Aorta (tissue), 4 donors: ENCODE results near the gene DUSP2. TPM values are rescaled to one million over a fixed set of nuclear protein-coding genes. Genes with fewer than 3 reads are reported as not detected.

Experiments
- polyA plus RNA-seq, 2 donors: library from polyadenylated mRNA; stranded (reverse); fragments of 200-250 nt; gene quantifications; one replicate each; pipeline ENCODE4 v1.2.3, GENCODE V29; 2013
- total RNA-seq, 2 donors: library from RNA; stranded (reverse); fragmentation: NEBNext Ultra II Directional; extraction: Animal tissue kit (Norgen Biotek cat#: 25700); gene quantifications; one replicate each; pipeline ENCODE4 v1.2.1, GENCODE V29; 2021
- donor health status: healthy with polysubstance abuse.
- donor health status: Bipolar disorder and iron deficiency.
- donor health status: DM: no; HTN: no; CAD: no.
- donor health status: DM: yes; HTN: yes; CAD: no.

Gene DUSP2
- total and polyA plus RNA-seq, 4 donors: 1.2 to 7.5 (median 3.8) TPM

Other genes with a start within 250 kb of the DUSP2 start
- 10 to 100 TPM; 52.7 to 81.1 TPM for gene ANKRD36C, start 153.6 kb downstream of the DUSP2 start, total RNA-seq
- gene ANKRD36C, start 153.6 kb downstream of the DUSP2 start, polyA plus RNA-seq: 1 to 10 TPM; 1.4 to 4.4 TPM
- 10 to 100 TPM in 1 of 2 donors, 1 to 10 TPM in 1; 4.8 to 16.2 TPM for gene GPAT2, start 110.5 kb downstream of the DUSP2 start, total RNA-seq
- gene GPAT2, start 110.5 kb downstream of the DUSP2 start, polyA plus RNA-seq: 1 to 10 TPM in 1 of 2 donors, under 1 TPM in 1; 0.38 to 3.5 TPM
- 10 to 100 TPM in 1 of 2 donors, under 1 TPM in 1; 0.81 to 34.0 TPM for gene ADRA2B, start 28.9 kb downstream of the DUSP2 start, total RNA-seq
- gene ADRA2B, start 28.9 kb downstream of the DUSP2 start, polyA plus RNA-seq: under 1 TPM in 1 of 2 donors, not detected in 1; 0.26 TPM
- under 1 TPM; 0.57 to 0.62 TPM for gene ASTL, start 6.9 kb downstream of the DUSP2 start, total RNA-seq
- not detected for gene ASTL, start 6.9 kb downstream of the DUSP2 start, polyA plus RNA-seq
- gene STARD7, start 63.4 kb upstream of the DUSP2 start, total RNA-seq: 10 to 100 TPM; 69.3 to 72.7 TPM
- gene STARD7, start 63.4 kb upstream of the DUSP2 start, polyA plus RNA-seq: 10 to 100 TPM; 23.8 to 36.3 TPM
- gene TMEM127, start 120.6 kb upstream of the DUSP2 start, total RNA-seq: 10 to 100 TPM; 53.4 to 53.8 TPM
- gene TMEM127, start 120.6 kb upstream of the DUSP2 start, polyA plus RNA-seq: 10 to 100 TPM in 1 of 2 donors, 1 to 10 TPM in 1; 8.3 to 23.4 TPM
- 10 to 100 TPM; 46.4 to 57.1 TPM for gene CIAO1, start 120.8 kb upstream of the DUSP2 start, total RNA-seq
- 10 to 100 TPM; 25.8 to 49.1 TPM for gene CIAO1, start 120.8 kb upstream of the DUSP2 start, polyA plus RNA-seq
- 10 to 100 TPM; 85.0 to 99.7 TPM for gene SNRNP200, start 160.1 kb upstream of the DUSP2 start, total RNA-seq
- 10 to 100 TPM; 18.9 to 80.1 TPM for gene SNRNP200, start 160.1 kb upstream of the DUSP2 start, polyA plus RNA-seq
- 1 to 10 TPM; 1.9 to 3.6 TPM for gene ITPRIPL1, start 179.9 kb upstream of the DUSP2 start, total RNA-seq
- 1 to 10 TPM in 1 of 2 donors, not detected in 1; 1.2 TPM for gene ITPRIPL1, start 179.9 kb upstream of the DUSP2 start, polyA plus RNA-seq
- 1 to 10 TPM; 1.0 to 1.4 TPM for gene NCAPH, start 190.3 kb upstream of the DUSP2 start, total RNA-seq
- gene NCAPH, start 190.3 kb upstream of the DUSP2 start, polyA plus RNA-seq: under 1 TPM in 1 of 2 donors, not detected in 1; 0.10 TPM